B cell (primary cell): ENCODE data around the gene EVL. TPM values are rescaled to one million over a fixed set of nuclear protein-coding genes. Genes with fewer than 3 reads are reported as not detected.
A peak's percentile ranks its signal among the peaks of the same experiment; 100 is the strongest.

Experiments
- ATAC-seq: fragments of 200-7000 bp; cut with Tn5 transposase; one replicate; pipeline ENCODE4 v1.10.0; 2021; ENCODE audit warnings: low read depth, mild to moderate bottlenecking, moderate number of reproducible peaks, moderate library complexity
- CTCF ChIA-PET: fragments of 350-600 bp; sonication (Branson Sonifier 250); formaldehyde crosslinking; loops from one replicate; lab custom pipeline; 2021; ENCODE audit warnings: antibody characterized with exemption, inconsistent platforms; lab: Charles Lee
- POLR2A ChIA-PET: fragments of 350-600 bp; sonication (Branson Sonifier 250); formaldehyde crosslinking; loops from one replicate; lab custom pipeline; 2021; ENCODE audit warnings: antibody characterized with exemption; lab: Charles Lee
- DNase-seq: peaks from one replicate; pipeline ENCODE4 v3.0.0; 2013
- H2AFZ ChIP-seq: 2 replicates; pipeline ENCODE4 v1.6.1; 2012; ENCODE audit warnings: mild to moderate bottlenecking, low read depth, low read length; ENCODE audit not compliant: insufficient read depth, poor library complexity, severe bottlenecking
- H3K27ac ChIP-seq, 2 donors: 1 replicate in 1 of 2; 2 replicates in 1 of 2; pipeline ENCODE4 v1.5.1; 2012 to 2013; ENCODE audit warnings: low read length in 2 of 2, mild to moderate bottlenecking in 2 of 2, moderate library complexity in 1 of 2
- H3K27me3 ChIP-seq, 4 experiments: fragments of 200-600 bp in 1 of 4; sonication (generic) in 1 of 4; replicated peaks in 1 of 4; 1 replicate in 2 of 4; 2 replicates in 2 of 4; pipeline versions ENCODE4 v1.6.1 to v1.7.0; 2013 to 2016; ENCODE audit warnings: low read length in 3 of 4, mild to moderate bottlenecking in 2 of 4, mixed read lengths in 1 of 4, moderate library complexity in 1 of 4; ENCODE audit not compliant: insufficient read depth in 4 of 4, control insufficient read depth in 3 of 4; ENCODE audit errors: control extremely low read depth in 1 of 4
- H3K36me3 ChIP-seq, 2 experiments: replicated peaks in 1 of 2; 1 replicate in 1 of 2; 2 replicates in 1 of 2; pipeline versions ENCODE4 v1.6.1 to v1.7.1; 2013; ENCODE audit warnings: low read length in 1 of 2; ENCODE audit not compliant: insufficient read depth in 2 of 2, control insufficient read depth in 1 of 2; ENCODE audit errors: control extremely low read depth in 1 of 2, extremely low read depth in 1 of 2
- H3K4me1 ChIP-seq, 2 donors: fragments of 200-600 bp in 1 of 2; sonication (generic) in 1 of 2; 1 replicate in 1 of 2; 2 replicates in 1 of 2; pipeline versions ENCODE4 v1.5.1 to v1.6.1; 2013 to 2017; ENCODE audit warnings: low read length in 2 of 2; ENCODE audit not compliant: control insufficient read depth in 2 of 2, insufficient read depth in 2 of 2
- H3K4me2 ChIP-seq: replicated peaks from 2 replicates; pipeline ENCODE3; 2012; ENCODE audit warnings: mild to moderate bottlenecking, low read depth, low read length; ENCODE audit not compliant: poor library complexity, severe bottlenecking
- H3K4me3 ChIP-seq, 5 experiments: fragments of 200-600 bp in 1 of 5; sonication (generic) in 1 of 5; 1 replicate in 3 of 5; 2 replicates in 2 of 5; pipeline versions ENCODE4 v1.5.1 to v1.7.0; 2011 to 2016; ENCODE audit warnings: low read length in 4 of 5, mild to moderate bottlenecking in 4 of 5, low read depth in 2 of 5, control low read depth in 1 of 5, moderate library complexity in 1 of 5; ENCODE audit not compliant: insufficient read depth in 1 of 5; ENCODE audit errors: control extremely low read depth in 1 of 5, extremely low read depth in 1 of 5
- H3K79me2 ChIP-seq: fragments of 200-600 bp; sonication (generic); one replicate; pipeline ENCODE4 v1.6.0; 2016; ENCODE audit warnings: low read length; ENCODE audit not compliant: control insufficient read depth, insufficient read depth
- H3K9ac ChIP-seq: fragments of 200-600 bp; sonication (generic); 2 replicates; pipeline ENCODE4 v1.6.1; 2017; ENCODE audit warnings: mild to moderate bottlenecking, low read length, moderate library complexity
- H3K9me3 ChIP-seq, 3 donors: one replicate each; pipeline versions ENCODE4 v1.6.1 to v1.7.1; 2013; ENCODE audit warnings: low read length in 2 of 3; ENCODE audit not compliant: control insufficient read depth in 2 of 3, insufficient read depth in 1 of 3; ENCODE audit errors: control extremely low read depth in 1 of 3
- H4K20me1 ChIP-seq: 2 replicates; pipeline ENCODE4 v1.6.0; 2012; ENCODE audit warnings: mild to moderate bottlenecking, low read length; ENCODE audit not compliant: insufficient read depth, control insufficient read depth, poor library complexity, severe bottlenecking
- H3K27ac Mint-ChIP-seq: one replicate; pipeline ENCODE4 v1.8.0; 2021; ENCODE audit warnings: mixed read lengths
- H3K27me3 Mint-ChIP-seq: one replicate; pipeline ENCODE4 v1.8.0; 2021; ENCODE audit warnings: mixed read lengths
- H3K4me1 Mint-ChIP-seq: one replicate; pipeline ENCODE4 v1.8.0; 2021; ENCODE audit warnings: mixed read lengths
- H3K4me3 Mint-ChIP-seq: one replicate; pipeline ENCODE4 v1.8.0; 2021; ENCODE audit warnings: mixed read lengths
- H3K9me3 Mint-ChIP-seq: one replicate; pipeline ENCODE4 v1.8.0; 2022; ENCODE audit warnings: mixed read lengths; ENCODE audit not compliant: insufficient read depth
- EZH2 ChIP-seq: IDR thresholded peaks from 2 replicates; pipeline ENCODE4 v1.6.1; 2012; ENCODE audit warnings: borderline replicate concordance, low read depth, mild to moderate bottlenecking, moderate library complexity, low read length; ENCODE audit not compliant: insufficient read depth, poor library complexity, severe bottlenecking
- WGBS: methylation state at CpG from one replicate; pipeline ENCODE4 v1.1.5; 2013; ENCODE audit warnings: missing lambda C conversion rate; ENCODE audit not compliant: insufficient coverage; 5-methylcytosine and 5-hydroxymethylcytosine counted together
- intact Hi-C: fragments of 100-400 bp; cut with micrococcal nuclease; formaldehyde crosslinking; loops from one replicate; pipeline ENCODE4 v1.10.0; 2022
- polyA plus RNA-seq: library from polyadenylated mRNA; depleted of rRNA; stranded (reverse); fragments of >200 nt; gene quantifications from 2 replicates; pipeline ENCODE4 v1.2.3, GENCODE V29; 2012
- total RNA-seq, 2 donors: library from RNA; stranded (reverse); fragments of 120-200 nt in 1 of 2; gene quantifications; 1 replicate in 1 of 2; 2 replicates in 1 of 2; pipeline versions ENCODE4 v1.2.3 to v1.2.4, GENCODE V29; 2013 to 2022
- TF ChIP-seq, protein P1 (sequence below): fragments of 200-600 bp; IDR thresholded peaks from one replicate; pipeline ENCODE4 v1.8.0; 2022; ENCODE audit warnings: antibody characterized with exemption, mild to moderate bottlenecking

Gene EVL
- total and polyA plus RNA-seq, 2 donors (not counting 1 experiment from before 2014, with no cell fraction given) = 486 to 892 TPM

DNA sequence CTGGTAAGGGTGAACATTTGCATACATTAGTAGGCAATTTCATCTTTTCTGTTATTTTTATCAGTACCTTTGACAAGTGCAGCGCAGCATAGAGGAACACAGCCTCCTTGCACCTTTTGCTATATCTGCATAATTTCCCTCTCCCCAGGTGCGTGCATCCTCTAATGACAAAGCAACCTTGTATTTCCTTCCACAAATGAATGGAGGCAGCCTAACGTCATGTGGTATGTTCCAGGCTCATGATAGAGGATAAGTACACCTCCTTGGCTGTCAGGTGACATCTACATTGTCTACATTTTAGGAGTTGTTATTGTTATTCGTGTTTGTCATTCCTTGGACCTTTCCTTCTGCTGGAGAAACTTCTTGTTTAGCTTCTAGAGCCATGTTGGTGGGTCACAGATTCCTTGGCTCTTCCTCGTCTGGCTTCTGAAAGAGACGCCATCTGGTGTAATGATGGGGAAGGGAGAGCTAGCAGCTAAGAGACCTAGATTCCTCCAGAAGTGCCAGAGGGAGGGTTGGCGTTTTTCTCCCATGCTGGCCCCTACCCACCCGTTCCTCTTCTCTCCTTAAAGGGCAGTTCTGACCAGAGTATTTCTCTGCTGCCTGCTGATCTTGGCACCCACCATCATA, 37.0 kb downstream of the EVL start:
- no peaks in the 10 kb centered on the region for H3K9me3 Mint-ChIP-seq
- TF ChIP-seq, protein P1, sequence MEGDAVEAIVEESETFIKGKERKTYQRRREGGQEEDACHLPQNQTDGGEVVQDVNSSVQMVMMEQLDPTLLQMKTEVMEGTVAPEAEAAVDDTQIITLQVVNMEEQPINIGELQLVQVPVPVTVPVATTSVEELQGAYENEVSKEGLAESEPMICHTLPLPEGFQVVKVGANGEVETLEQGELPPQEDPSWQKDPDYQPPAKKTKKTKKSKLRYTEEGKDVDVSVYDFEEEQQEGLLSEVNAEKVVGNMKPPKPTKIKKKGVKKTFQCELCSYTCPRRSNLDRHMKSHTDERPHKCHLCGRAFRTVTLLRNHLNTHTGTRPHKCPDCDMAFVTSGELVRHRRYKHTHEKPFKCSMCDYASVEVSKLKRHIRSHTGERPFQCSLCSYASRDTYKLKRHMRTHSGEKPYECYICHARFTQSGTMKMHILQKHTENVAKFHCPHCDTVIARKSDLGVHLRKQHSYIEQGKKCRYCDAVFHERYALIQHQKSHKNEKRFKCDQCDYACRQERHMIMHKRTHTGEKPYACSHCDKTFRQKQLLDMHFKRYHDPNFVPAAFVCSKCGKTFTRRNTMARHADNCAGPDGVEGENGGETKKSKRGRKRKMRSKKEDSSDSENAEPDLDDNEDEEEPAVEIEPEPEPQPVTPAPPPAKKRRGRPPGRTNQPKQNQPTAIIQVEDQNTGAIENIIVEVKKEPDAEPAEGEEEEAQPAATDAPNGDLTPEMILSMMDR = no peak
- no peak for TF ChIP-seq EZH2
- peaks cover 98% of the 10 kb centered on the region for H3K79me2 ChIP-seq
- H3K4me3 Mint-ChIP-seq = no peak overlapping the region
- DNase-seq = no peak
- H3K27ac ChIP-seq = peak overlapping the region in 1 of 2 donors; percentile 47
- WGBS = 90% methylated on average over 5 of the region's 8 CpGs
- no peaks in the 10 kb centered on the region for H3K27me3 ChIP-seq
- POLR2A ChIA-PET = interaction anchor here (0.7 to 2.0 kb wide), 2 partner anchors 37 to 109 kb away, joined by 5 to 9 read pairs; partner anchors contain the start of gene EVL
- H3K27ac Mint-ChIP-seq = peak overlapping the region; percentile 80
- CTCF ChIA-PET = interaction anchor here (0.7 to 24.4 kb wide), 6 partner anchors 36 to 165 kb away, joined by 3 to 495 read pairs (median 5); partner anchors contain the start of gene EVL
- intact Hi-C loops = no loop called here
- peaks cover 24 to 30% of the 10 kb centered on the region in 2 donors for H3K4me1 ChIP-seq
- H3K4me1 Mint-ChIP-seq = peaks cover 59% of the 10 kb centered on the region
- H4K20me1 ChIP-seq = peaks cover 97% of the 10 kb centered on the region
- H3K4me2 ChIP-seq = no peak overlapping the region
- peaks cover 5 to 91% of the 10 kb centered on the region in 2 experiments for H3K36me3 ChIP-seq
- no peak overlapping the region for H3K4me3 ChIP-seq
- no peaks in the 10 kb centered on the region for H3K27me3 Mint-ChIP-seq
- H3K9me3 ChIP-seq = no peaks in the 10 kb centered on the region
- no peak overlapping the region for H3K9ac ChIP-seq
- ATAC-seq = no peak
- H2AFZ ChIP-seq = no peak overlapping the region
